SK-N-MC (cell line): ENCODE data around the gene CAMK4.

ENCODE experiments used
- EZH2 ChIP-seq: fragments of 200-600 bp; sonication (generic); IDR thresholded peaks from one replicate; pipeline ENCODE4 v1.6.1; 2017; ENCODE audit warnings: antibody characterized with exemption
- FOXP2 ChIP-seq: optimal IDR thresholded peaks from 2 replicates; pipeline ENCODE3; 2011; ENCODE audit warnings: mild to moderate bottlenecking, moderate library complexity; ENCODE audit not compliant: insufficient read depth; ENCODE audit errors: extremely low read length, control extremely low read depth
- POLR2AphosphoS5 ChIP-seq: IDR thresholded peaks from 2 replicates; pipeline ENCODE4 v1.6.1; 2012; ENCODE audit warnings: mild to moderate bottlenecking, low read depth, low read length, borderline replicate concordance

DNA sequence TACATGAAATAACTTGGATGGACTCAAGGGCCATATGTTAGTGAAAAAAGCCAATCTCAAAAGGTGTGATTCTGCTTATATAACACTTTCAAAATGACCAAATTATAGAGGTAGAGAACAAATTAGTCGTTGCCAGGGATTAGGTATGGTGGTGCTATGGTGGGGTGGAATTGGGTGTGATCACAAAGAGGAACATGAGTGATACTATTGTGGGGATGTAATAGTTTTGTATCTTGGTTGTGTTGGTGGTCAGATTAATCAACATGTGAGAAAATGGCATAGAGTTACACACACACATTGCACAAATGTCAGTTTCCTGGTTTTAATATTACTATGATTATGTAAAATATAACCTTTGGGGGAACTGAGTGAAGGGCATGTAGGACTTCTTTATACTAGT is 31.9 kb downstream of the CAMK4 start:
- TF ChIP-seq POLR2AphosphoS5 (no peak), EZH2 (no peak), FOXP2 (no peak)
